GM23338 (cell line): ENCODE measurements around the gene GALNT16.

Experiments used
- CREB1 ChIP-seq: fragments of 250-450 bp; sonication (Bioruptor Pico); IDR thresholded peaks from 2 replicates; pipeline ENCODE4 v1.5.0; 2020; ENCODE audit warnings: low read depth, mild to moderate bottlenecking, moderate library complexity
- EZH2 ChIP-seq: fragments of 200-600 bp; sonication (generic); IDR thresholded peaks from one replicate; pipeline ENCODE4 v1.8.0; 2017; ENCODE audit warnings: antibody characterized with exemption, mild to moderate bottlenecking, low read depth; ENCODE audit not compliant: unreplicated experiment
- EZH2phosphoT487 ChIP-seq: fragments of 200-600 bp; sonication (generic); IDR thresholded peaks from one replicate; pipeline ENCODE4 v1.8.1; 2018; ENCODE audit warnings: antibody characterized with exemption; ENCODE audit not compliant: unreplicated experiment
- JUNB ChIP-seq: IDR thresholded peaks from one replicate; pipeline ENCODE4 v1.6.1; 2016; ENCODE audit warnings: antibody characterized with exemption; ENCODE audit not compliant: unreplicated experiment
- POLR2AphosphoS5 ChIP-seq: IDR thresholded peaks from 2 replicates; pipeline ENCODE4 v1.6.1; 2016; ENCODE audit warnings: antibody characterized with exemption, low read depth
- STAT1 ChIP-seq: IDR thresholded peaks from one replicate; pipeline ENCODE4 v1.6.1; 2016; ENCODE audit warnings: antibody characterized with exemption; ENCODE audit not compliant: unreplicated experiment
- ZNF114 ChIP-seq: fragments of 250-450 bp; sonication (Bioruptor Pico); IDR thresholded peaks from 2 replicates; pipeline ENCODE4 v1.5.0; 2020; ENCODE audit warnings: mild to moderate bottlenecking, moderate library complexity
- ZNF331 ChIP-seq: fragments of 250-450 bp; sonication (Bioruptor Pico); IDR thresholded peaks from 2 replicates; pipeline ENCODE4 v1.5.0; 2020; ENCODE audit warnings: low read depth, mild to moderate bottlenecking, moderate library complexity
- TF ChIP-seq, protein P1 (sequence below), 2 experiments: fragments of 200-600 bp in 1 of 2; sonication (generic) in 1 of 2; conservative IDR thresholded peaks; 2 replicates each; pipeline versions ENCODE4 v1.5.1 to v1.6.1; 2016 to 2017; ENCODE audit warnings: antibody characterized with exemption in 2 of 2, low read depth in 2 of 2, mild to moderate bottlenecking in 2 of 2, moderate library complexity in 1 of 2
- TF ChIP-seq, protein P2 (sequence below): IDR thresholded peaks from 2 replicates; pipeline ENCODE4 v1.6.1; 2016; ENCODE audit warnings: antibody characterized with exemption
- TF ChIP-seq, protein P3 (sequence below): IDR thresholded peaks from one replicate; pipeline ENCODE4 v1.6.1; 2018; ENCODE audit warnings: antibody characterized with exemption; ENCODE audit not compliant: unreplicated experiment
- TF ChIP-seq, protein P4 (sequence below): fragments of 250-450 bp; sonication (Bioruptor Pico); IDR thresholded peaks from 2 replicates; pipeline ENCODE4 v1.5.0; 2020; ENCODE audit warnings: mild to moderate bottlenecking, moderate library complexity

DNA sequence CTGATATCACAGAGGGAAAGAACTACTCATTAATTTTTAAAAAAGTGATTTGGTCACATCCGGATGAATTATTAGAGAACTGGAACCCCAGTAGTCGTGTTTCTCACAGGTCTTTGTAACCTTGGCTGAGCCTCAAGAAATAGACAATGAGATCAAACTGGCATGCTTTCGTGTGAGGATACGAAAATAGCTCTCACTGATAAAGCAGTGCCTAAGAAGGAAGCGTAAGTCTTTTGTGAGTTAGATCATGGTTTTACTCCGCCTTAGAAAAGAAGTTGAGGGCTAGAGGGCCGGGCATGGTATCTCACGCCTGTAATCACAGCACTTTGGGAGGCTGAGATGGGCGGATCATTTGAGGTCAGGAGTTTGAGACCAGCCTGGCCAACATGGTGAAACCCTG is 33.8 kb upstream of the GALNT16 start:
- TF ChIP-seq, protein P1, sequence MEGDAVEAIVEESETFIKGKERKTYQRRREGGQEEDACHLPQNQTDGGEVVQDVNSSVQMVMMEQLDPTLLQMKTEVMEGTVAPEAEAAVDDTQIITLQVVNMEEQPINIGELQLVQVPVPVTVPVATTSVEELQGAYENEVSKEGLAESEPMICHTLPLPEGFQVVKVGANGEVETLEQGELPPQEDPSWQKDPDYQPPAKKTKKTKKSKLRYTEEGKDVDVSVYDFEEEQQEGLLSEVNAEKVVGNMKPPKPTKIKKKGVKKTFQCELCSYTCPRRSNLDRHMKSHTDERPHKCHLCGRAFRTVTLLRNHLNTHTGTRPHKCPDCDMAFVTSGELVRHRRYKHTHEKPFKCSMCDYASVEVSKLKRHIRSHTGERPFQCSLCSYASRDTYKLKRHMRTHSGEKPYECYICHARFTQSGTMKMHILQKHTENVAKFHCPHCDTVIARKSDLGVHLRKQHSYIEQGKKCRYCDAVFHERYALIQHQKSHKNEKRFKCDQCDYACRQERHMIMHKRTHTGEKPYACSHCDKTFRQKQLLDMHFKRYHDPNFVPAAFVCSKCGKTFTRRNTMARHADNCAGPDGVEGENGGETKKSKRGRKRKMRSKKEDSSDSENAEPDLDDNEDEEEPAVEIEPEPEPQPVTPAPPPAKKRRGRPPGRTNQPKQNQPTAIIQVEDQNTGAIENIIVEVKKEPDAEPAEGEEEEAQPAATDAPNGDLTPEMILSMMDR (conservative IDR thresholded peaks at IDR 0.05; ENCODE audit: low read depth in 2 of 2) = no peak
- TF ChIP-seq, protein P2, sequence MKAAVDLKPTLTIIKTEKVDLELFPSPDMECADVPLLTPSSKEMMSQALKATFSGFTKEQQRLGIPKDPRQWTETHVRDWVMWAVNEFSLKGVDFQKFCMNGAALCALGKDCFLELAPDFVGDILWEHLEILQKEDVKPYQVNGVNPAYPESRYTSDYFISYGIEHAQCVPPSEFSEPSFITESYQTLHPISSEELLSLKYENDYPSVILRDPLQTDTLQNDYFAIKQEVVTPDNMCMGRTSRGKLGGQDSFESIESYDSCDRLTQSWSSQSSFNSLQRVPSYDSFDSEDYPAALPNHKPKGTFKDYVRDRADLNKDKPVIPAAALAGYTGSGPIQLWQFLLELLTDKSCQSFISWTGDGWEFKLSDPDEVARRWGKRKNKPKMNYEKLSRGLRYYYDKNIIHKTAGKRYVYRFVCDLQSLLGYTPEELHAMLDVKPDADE = no peak
- TF ChIP-seq EZH2 (no peak), EZH2phosphoT487 (no peak), POLR2AphosphoS5 (no peak), JUNB (no peak), ZNF114 (CRISPR knock-in tag) (no peak), ZNF331 (CRISPR knock-in tag) (no peak), STAT1 (no peak), CREB1 (CRISPR knock-in tag) (no peak)
- TF ChIP-seq, protein P3, sequence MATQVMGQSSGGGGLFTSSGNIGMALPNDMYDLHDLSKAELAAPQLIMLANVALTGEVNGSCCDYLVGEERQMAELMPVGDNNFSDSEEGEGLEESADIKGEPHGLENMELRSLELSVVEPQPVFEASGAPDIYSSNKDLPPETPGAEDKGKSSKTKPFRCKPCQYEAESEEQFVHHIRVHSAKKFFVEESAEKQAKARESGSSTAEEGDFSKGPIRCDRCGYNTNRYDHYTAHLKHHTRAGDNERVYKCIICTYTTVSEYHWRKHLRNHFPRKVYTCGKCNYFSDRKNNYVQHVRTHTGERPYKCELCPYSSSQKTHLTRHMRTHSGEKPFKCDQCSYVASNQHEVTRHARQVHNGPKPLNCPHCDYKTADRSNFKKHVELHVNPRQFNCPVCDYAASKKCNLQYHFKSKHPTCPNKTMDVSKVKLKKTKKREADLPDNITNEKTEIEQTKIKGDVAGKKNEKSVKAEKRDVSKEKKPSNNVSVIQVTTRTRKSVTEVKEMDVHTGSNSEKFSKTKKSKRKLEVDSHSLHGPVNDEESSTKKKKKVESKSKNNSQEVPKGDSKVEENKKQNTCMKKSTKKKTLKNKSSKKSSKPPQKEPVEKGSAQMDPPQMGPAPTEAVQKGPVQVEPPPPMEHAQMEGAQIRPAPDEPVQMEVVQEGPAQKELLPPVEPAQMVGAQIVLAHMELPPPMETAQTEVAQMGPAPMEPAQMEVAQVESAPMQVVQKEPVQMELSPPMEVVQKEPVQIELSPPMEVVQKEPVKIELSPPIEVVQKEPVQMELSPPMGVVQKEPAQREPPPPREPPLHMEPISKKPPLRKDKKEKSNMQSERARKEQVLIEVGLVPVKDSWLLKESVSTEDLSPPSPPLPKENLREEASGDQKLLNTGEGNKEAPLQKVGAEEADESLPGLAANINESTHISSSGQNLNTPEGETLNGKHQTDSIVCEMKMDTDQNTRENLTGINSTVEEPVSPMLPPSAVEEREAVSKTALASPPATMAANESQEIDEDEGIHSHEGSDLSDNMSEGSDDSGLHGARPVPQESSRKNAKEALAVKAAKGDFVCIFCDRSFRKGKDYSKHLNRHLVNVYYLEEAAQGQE = no peak
- TF ChIP-seq, protein P4, sequence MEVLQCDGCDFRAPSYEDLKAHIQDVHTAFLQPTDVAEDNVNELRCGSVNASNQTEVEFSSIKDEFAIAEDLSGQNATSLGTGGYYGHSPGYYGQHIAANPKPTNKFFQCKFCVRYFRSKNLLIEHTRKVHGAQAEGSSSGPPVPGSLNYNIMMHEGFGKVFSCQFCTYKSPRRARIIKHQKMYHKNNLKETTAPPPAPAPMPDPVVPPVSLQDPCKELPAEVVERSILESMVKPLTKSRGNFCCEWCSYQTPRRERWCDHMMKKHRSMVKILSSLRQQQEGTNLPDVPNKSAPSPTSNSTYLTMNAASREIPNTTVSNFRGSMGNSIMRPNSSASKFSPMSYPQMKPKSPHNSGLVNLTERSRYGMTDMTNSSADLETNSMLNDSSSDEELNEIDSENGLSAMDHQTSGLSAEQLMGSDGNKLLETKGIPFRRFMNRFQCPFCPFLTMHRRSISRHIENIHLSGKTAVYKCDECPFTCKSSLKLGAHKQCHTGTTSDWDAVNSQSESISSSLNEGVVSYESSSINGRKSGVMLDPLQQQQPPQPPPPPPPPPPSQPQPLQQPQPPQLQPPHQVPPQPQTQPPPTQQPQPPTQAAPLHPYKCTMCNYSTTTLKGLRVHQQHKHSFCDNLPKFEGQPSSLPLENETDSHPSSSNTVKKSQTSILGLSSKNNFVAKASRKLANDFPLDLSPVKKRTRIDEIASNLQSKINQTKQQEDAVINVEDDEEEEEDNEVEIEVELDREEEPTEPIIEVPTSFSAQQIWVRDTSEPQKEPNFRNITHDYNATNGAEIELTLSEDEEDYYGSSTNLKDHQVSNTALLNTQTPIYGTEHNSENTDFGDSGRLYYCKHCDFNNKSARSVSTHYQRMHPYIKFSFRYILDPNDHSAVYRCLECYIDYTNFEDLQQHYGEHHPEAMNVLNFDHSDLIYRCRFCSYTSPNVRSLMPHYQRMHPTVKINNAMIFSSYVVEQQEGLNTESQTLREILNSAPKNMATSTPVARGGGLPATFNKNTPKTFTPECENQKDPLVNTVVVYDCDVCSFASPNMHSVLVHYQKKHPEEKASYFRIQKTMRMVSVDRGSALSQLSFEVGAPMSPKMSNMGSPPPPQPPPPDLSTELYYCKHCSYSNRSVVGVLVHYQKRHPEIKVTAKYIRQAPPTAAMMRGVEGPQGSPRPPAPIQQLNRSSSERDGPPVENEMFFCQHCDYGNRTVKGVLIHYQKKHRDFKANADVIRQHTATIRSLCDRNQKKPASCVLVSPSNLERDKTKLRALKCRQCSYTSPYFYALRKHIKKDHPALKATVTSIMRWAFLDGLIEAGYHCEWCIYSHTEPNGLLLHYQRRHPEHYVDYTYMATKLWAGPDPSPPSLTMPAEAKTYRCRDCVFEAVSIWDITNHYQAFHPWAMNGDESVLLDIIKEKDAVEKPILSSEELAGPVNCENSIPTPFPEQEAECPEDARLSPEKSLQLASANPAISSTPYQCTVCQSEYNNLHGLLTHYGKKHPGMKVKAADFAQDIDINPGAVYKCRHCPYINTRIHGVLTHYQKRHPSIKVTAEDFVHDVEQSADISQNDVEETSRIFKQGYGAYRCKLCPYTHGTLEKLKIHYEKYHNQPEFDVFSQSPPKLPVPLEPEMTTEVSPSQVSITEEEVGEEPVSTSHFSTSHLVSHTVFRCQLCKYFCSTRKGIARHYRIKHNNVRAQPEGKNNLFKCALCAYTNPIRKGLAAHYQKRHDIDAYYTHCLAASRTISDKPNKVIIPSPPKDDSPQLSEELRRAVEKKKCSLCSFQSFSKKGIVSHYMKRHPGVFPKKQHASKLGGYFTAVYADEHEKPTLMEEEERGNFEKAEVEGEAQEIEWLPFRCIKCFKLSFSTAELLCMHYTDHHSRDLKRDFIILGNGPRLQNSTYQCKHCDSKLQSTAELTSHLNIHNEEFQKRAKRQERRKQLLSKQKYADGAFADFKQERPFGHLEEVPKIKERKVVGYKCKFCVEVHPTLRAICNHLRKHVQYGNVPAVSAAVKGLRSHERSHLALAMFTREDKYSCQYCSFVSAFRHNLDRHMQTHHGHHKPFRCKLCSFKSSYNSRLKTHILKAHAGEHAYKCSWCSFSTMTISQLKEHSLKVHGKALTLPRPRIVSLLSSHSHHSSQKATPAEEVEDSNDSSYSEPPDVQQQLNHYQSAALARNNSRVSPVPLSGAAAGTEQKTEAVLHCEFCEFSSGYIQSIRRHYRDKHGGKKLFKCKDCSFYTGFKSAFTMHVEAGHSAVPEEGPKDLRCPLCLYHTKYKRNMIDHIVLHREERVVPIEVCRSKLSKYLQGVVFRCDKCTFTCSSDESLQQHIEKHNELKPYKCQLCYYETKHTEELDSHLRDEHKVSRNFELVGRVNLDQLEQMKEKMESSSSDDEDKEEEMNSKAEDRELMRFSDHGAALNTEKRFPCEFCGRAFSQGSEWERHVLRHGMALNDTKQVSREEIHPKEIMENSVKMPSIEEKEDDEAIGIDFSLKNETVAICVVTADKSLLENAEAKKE = no peak
